ENCODE data around the gene MAP3K14.

Gene MAP3K14

DNA sequence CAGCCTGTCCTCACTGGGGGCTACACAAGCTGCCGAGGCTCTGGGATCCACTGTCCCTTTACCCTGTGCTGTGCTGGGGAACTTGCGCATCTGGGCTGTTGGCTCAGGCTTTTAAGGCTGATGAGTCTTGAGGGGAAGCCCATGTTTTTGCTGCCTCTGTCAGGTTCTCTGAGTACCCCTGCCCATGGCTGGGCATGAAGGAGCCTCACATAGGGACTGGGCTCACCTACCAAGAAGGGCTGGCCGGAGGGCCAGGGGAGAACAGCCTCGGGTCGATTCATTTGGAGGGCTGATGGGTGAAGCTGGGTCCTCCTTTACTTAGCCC is 80.6 kb downstream of the MAP3K14 start:
- peaks cover 40% of the 10 kb centered on the region for H3K79me2 ChIP-seq (ENCODE audit: insufficient read depth, low read depth)
- H3K27me3 ChIP-seq (ENCODE audit: insufficient read depth, low read depth): no peaks in the 10 kb centered on the region
- peaks cover 3% of the 10 kb centered on the region; the same call in 1 of the 2 replicates for H3K36me3 ChIP-seq (ENCODE audit: insufficient read depth)
- TF ChIP-seq, protein P1, sequence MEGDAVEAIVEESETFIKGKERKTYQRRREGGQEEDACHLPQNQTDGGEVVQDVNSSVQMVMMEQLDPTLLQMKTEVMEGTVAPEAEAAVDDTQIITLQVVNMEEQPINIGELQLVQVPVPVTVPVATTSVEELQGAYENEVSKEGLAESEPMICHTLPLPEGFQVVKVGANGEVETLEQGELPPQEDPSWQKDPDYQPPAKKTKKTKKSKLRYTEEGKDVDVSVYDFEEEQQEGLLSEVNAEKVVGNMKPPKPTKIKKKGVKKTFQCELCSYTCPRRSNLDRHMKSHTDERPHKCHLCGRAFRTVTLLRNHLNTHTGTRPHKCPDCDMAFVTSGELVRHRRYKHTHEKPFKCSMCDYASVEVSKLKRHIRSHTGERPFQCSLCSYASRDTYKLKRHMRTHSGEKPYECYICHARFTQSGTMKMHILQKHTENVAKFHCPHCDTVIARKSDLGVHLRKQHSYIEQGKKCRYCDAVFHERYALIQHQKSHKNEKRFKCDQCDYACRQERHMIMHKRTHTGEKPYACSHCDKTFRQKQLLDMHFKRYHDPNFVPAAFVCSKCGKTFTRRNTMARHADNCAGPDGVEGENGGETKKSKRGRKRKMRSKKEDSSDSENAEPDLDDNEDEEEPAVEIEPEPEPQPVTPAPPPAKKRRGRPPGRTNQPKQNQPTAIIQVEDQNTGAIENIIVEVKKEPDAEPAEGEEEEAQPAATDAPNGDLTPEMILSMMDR (conservative IDR thresholded peaks at IDR 0.05; ENCODE audit: low read depth, low read length): no peak
- H3K4me3 ChIP-seq (IDR thresholded peaks at IDR 0.05; ENCODE audit: insufficient read depth, low read depth, low read length): no peak overlapping the region
- peaks cover 70% of the 10 kb centered on the region for H3K4me1 ChIP-seq (ENCODE audit: low read depth, poor library complexity, severe bottlenecking)
- no peak overlapping the region for H3K9ac ChIP-seq
- no peak overlapping the region; the same call in 1 of the 2 replicates for H3K4me2 ChIP-seq
- no peaks in the 10 kb centered on the region for H4K20me1 ChIP-seq (ENCODE audit: insufficient read depth)
- no peak overlapping the region for H2AFZ ChIP-seq (ENCODE audit: low read depth)
- H3K27ac ChIP-seq: peak overlapping the region; percentile 21; the same call in 1 of the 2 replicates

- Histone ChIP-seq H3K4me2 (peak overlapping the region; percentile 5; the same call in 1 of the 2 replicates), H4K20me1 (ENCODE audit: insufficient read depth) (no peaks in the 10 kb centered on the region), H3K9ac (no peak overlapping the region), H2AFZ (ENCODE audit: low read depth) (no peak overlapping the region), H3K27ac (peak overlapping the region; percentile 21; the same call in 1 of the 2 replicates), H3K27me3 (ENCODE audit: insufficient read depth, low read depth) (no peaks in the 10 kb centered on the region), H3K4me1 (ENCODE audit: low read depth, poor library complexity, severe bottlenecking) (peaks cover 76% of the 10 kb centered on the region), H3K4me3 (IDR thresholded peaks at IDR 0.05; ENCODE audit: insufficient read depth, low read depth, low read length) (no peak overlapping the region), H3K36me3 (ENCODE audit: insufficient read depth) (peaks cover 3% of the 10 kb centered on the region; the same call in 1 of the 2 replicates), H3K79me2 (ENCODE audit: insufficient read depth, low read depth) (peaks cover 46% of the 10 kb centered on the region)
- TF ChIP-seq, protein P1 (conservative IDR thresholded peaks at IDR 0.05; ENCODE audit: low read depth, low read length): peak; percentile 97
Observed at GRCh38 chr17:45235416-45236281, 81.2 kb downstream of the MAP3K14 start.

GRCh38 chr17:45234641-45235415 is 82.0 kb downstream of the MAP3K14 start:
- Histone ChIP-seq H3K4me1 (ENCODE audit: low read depth, poor library complexity, severe bottlenecking) (peaks cover 84% of the 10 kb centered on the region), H3K27ac (peak overlapping the region; percentile 15; the same call in 1 of the 2 replicates)

GRCh38 chr17:45233423-45233924 is 83.3 kb downstream of the MAP3K14 start:
- Histone ChIP-seq H3K9ac (no peak overlapping the region), H4K20me1 (ENCODE audit: insufficient read depth) (no peaks in the 10 kb centered on the region), H3K79me2 (ENCODE audit: insufficient read depth, low read depth) (peaks cover 68% of the 10 kb centered on the region)

More at GRCh38 chr17:45234641-45235415, 82.0 kb downstream of the MAP3K14 start:
- TF ChIP-seq, protein P1 (conservative IDR thresholded peaks at IDR 0.05; ENCODE audit: low read depth, low read length): 0 out of 2 replicates have a peak, but pooled peaks have one; percentile 25
- Histone ChIP-seq H3K27me3 (ENCODE audit: insufficient read depth, low read depth) (no peaks in the 10 kb centered on the region), H3K9ac (no peak overlapping the region), H2AFZ (ENCODE audit: low read depth) (no peak overlapping the region), H4K20me1 (ENCODE audit: insufficient read depth) (no peaks in the 10 kb centered on the region), H3K4me3 (IDR thresholded peaks at IDR 0.05; ENCODE audit: insufficient read depth, low read depth, low read length) (no peak overlapping the region), H3K4me2 (0 out of 2 replicates have a peak overlapping the region, but pooled peaks have one; percentile 5), H3K36me3 (ENCODE audit: insufficient read depth) (no peaks in the 10 kb centered on the region; the same call in 1 of the 2 replicates), H3K79me2 (ENCODE audit: insufficient read depth, low read depth) (peaks cover 54% of the 10 kb centered on the region)

More at GRCh38 chr17:45233423-45233924, 83.3 kb downstream of the MAP3K14 start:
- no peak overlapping the region for H2AFZ ChIP-seq (ENCODE audit: low read depth)
- no peaks in the 10 kb centered on the region for H3K27me3 ChIP-seq (ENCODE audit: insufficient read depth, low read depth)
- TF ChIP-seq, protein P1 (conservative IDR thresholded peaks at IDR 0.05; ENCODE audit: low read depth, low read length): no peak
- no peak overlapping the region for H3K4me2 ChIP-seq
- H3K4me3 ChIP-seq (IDR thresholded peaks at IDR 0.05; ENCODE audit: insufficient read depth, low read depth, low read length): no peak overlapping the region
- H3K27ac ChIP-seq: no peak overlapping the region
- peaks cover 96% of the 10 kb centered on the region for H3K4me1 ChIP-seq (ENCODE audit: low read depth, poor library complexity, severe bottlenecking)
- no peaks in the 10 kb centered on the region; the same call in 1 of the 2 replicates for H3K36me3 ChIP-seq (ENCODE audit: insufficient read depth)
